Breast epithelium (tissue), 3 donors: ENCODE results near the gene OTUD5.

ENCODE experiments used
- CTCF ChIP-seq, 3 donors: fragments of 450-650 bp; IDR thresholded peaks; one replicate each; pipeline ENCODE4 v1.5.1; 2016 to 2017; ENCODE audit warnings: antibody characterized with exemption in 3 of 3, mild to moderate bottlenecking in 3 of 3, moderate library complexity in 3 of 3
- POLR2AphosphoS5 ChIP-seq, 3 donors: sonication (generic); formaldehyde crosslinking; IDR thresholded peaks; one replicate each; pipeline ENCODE4 v1.6.1; 2017; ENCODE audit warnings: antibody characterized with exemption in 3 of 3

DNA sequence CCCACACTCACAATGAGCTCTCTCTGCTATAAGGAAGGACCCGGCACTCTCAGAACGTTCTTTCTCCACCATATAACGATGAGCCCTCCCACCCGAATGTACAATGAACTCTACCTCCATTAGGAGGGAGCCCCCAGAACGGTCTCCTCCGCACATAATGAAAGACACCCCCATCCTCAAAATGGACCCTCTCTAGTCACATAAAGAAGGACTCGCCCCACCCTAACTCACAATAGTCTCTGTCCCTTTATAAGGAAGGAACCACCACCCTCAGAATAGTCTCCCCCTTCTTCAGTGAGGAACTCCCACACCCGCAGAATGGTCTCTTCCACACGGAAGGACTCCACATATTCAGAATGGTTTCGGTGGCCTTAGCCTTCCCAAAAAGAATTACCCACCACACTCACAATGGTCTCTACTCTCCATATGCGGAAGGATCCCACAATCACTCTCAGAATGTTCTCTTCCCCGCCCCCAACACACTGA lies 46.4 kb downstream of the OTUD5 start:
- no peak for TF ChIP-seq CTCF (IDR thresholded peaks at IDR 0.05)
- TF ChIP-seq POLR2AphosphoS5 (IDR thresholded peaks at IDR 0.05) = no peak
